Neuronal stem cell (in vitro differentiated cells): ENCODE results near the gene CELF4.

ENCODE experiments used
- DNase-seq: peaks from one replicate; pipeline ENCODE4 v3.0.0-alpha.2; 2013; ENCODE audit warnings: low spot score
- H2AFZ ChIP-seq: one replicate; pipeline ENCODE4 v1.6.1; 2013; ENCODE audit warnings: mild to moderate bottlenecking, low read length, inconsistent platforms
- H2AK5ac ChIP-seq: 2 replicates; pipeline ENCODE4 v1.6.1; 2013; ENCODE audit warnings: low read depth, mild to moderate bottlenecking, inconsistent platforms, low read length, moderate library complexity, mixed read lengths
- H2BK120ac ChIP-seq: 2 replicates; pipeline ENCODE4 v1.6.1; 2013; ENCODE audit warnings: low read depth, mild to moderate bottlenecking, inconsistent platforms, low read length, moderate library complexity, mixed read lengths
- H2BK12ac ChIP-seq: one replicate; pipeline ENCODE4 v1.6.1; 2013; ENCODE audit warnings: low read length, inconsistent platforms
- H2BK15ac ChIP-seq: 2 replicates; pipeline ENCODE4 v1.6.1; 2013; ENCODE audit warnings: mild to moderate bottlenecking, low read length, inconsistent platforms, mixed read lengths
- H2BK5ac ChIP-seq: one replicate; pipeline ENCODE4 v1.6.1; 2013; ENCODE audit warnings: inconsistent platforms, mild to moderate bottlenecking, low read length, moderate library complexity
- H3K14ac ChIP-seq: one replicate; pipeline ENCODE4 v1.6.1; 2013; ENCODE audit warnings: low read length, inconsistent platforms
- H3K18ac ChIP-seq: 2 replicates; pipeline ENCODE4 v1.6.1; 2013; ENCODE audit warnings: low read length, inconsistent platforms
- H3K23ac ChIP-seq: 2 replicates; pipeline ENCODE4 v1.6.1; 2013; ENCODE audit warnings: low read depth, mild to moderate bottlenecking, mixed read lengths, low read length, inconsistent platforms; ENCODE audit not compliant: poor library complexity
- H3K27ac ChIP-seq: replicated peaks from 3 replicates; pipeline ENCODE4 v1.5.1; 2013; ENCODE audit warnings: low read length, inconsistent platforms
- H3K27me3 ChIP-seq, 3 experiments: 2 replicates each; pipeline ENCODE4 v1.6.1; 2013; ENCODE audit warnings: low read length in 3 of 3, mild to moderate bottlenecking in 2 of 3, inconsistent platforms in 1 of 3, low read depth in 1 of 3, mixed read lengths in 1 of 3, moderate library complexity in 1 of 3; ENCODE audit not compliant: control insufficient read depth in 3 of 3, insufficient read depth in 3 of 3
- H3K36me3 ChIP-seq, 2 donors: replicated peaks in 1 of 2; 2 replicates each; pipeline ENCODE4 v1.6.1; 2013; ENCODE audit warnings: low read length in 2 of 2; ENCODE audit not compliant: control insufficient read depth in 2 of 2, insufficient read depth in 2 of 2
- H3K4ac ChIP-seq: 2 replicates; pipeline ENCODE4 v1.6.1; 2013; ENCODE audit warnings: inconsistent platforms, mild to moderate bottlenecking, low read length, moderate library complexity
- H3K4me1 ChIP-seq, 2 donors: 1 replicate in 1 of 2; 2 replicates in 1 of 2; pipeline ENCODE4 v1.6.1; 2013; ENCODE audit warnings: low read length in 2 of 2, low read depth in 1 of 2; ENCODE audit not compliant: control insufficient read depth in 2 of 2, insufficient read depth in 1 of 2
- H3K4me2 ChIP-seq: one replicate; pipeline ENCODE4 v1.6.1; 2013; ENCODE audit warnings: mild to moderate bottlenecking, low read length, inconsistent platforms; ENCODE audit not compliant: insufficient read depth, poor library complexity, severe bottlenecking
- H3K4me3 ChIP-seq, 2 donors: 2 replicates each; pipeline ENCODE4 v1.5.1; 2013; ENCODE audit warnings: low read length in 2 of 2, mild to moderate bottlenecking in 2 of 2, inconsistent platforms in 1 of 2, moderate library complexity in 1 of 2
- H3K79me1 ChIP-seq: one replicate; pipeline ENCODE4 v1.6.1; 2013; ENCODE audit warnings: low read depth, mild to moderate bottlenecking, inconsistent platforms, low read length, moderate library complexity
- H3K9ac ChIP-seq: one replicate; pipeline ENCODE4 v1.6.1; 2013; ENCODE audit warnings: mild to moderate bottlenecking, low read depth, low read length, inconsistent platforms; ENCODE audit not compliant: poor library complexity
- H3K9me3 ChIP-seq, 2 donors: replicated peaks in 1 of 2; 2 replicates each; pipeline versions ENCODE3 to v1.6.1; 2013; ENCODE audit warnings: low read length in 2 of 2, mild to moderate bottlenecking in 2 of 2, inconsistent platforms in 1 of 2, low read depth in 1 of 2, mixed read lengths in 1 of 2, moderate library complexity in 1 of 2; ENCODE audit not compliant: control insufficient read depth in 2 of 2, insufficient read depth in 1 of 2
- H4K8ac ChIP-seq: one replicate; pipeline ENCODE4 v1.6.1; 2013; ENCODE audit warnings: low read depth, mild to moderate bottlenecking, inconsistent platforms, low read length, moderate library complexity
- H4K91ac ChIP-seq: one replicate; pipeline ENCODE4 v1.6.1; 2013; ENCODE audit warnings: low read length, low read depth, mild to moderate bottlenecking, inconsistent platforms; ENCODE audit not compliant: poor library complexity
- WGBS, 2 donors: extraction: QIAGEN DNeasy Blood & Tissue Kit; methylation state at CpG; one replicate each; pipeline ENCODE4 v1.1.7; 2013; ENCODE audit warnings: missing lambda C conversion rate in 2 of 2, mixed read lengths in 1 of 2; ENCODE audit not compliant: insufficient read length in 2 of 2, insufficient replicate concordance in 1 of 2; ENCODE audit errors: extremely low coverage in 2 of 2; 5-methylcytosine and 5-hydroxymethylcytosine counted together

The CELF4 gene

DNA sequence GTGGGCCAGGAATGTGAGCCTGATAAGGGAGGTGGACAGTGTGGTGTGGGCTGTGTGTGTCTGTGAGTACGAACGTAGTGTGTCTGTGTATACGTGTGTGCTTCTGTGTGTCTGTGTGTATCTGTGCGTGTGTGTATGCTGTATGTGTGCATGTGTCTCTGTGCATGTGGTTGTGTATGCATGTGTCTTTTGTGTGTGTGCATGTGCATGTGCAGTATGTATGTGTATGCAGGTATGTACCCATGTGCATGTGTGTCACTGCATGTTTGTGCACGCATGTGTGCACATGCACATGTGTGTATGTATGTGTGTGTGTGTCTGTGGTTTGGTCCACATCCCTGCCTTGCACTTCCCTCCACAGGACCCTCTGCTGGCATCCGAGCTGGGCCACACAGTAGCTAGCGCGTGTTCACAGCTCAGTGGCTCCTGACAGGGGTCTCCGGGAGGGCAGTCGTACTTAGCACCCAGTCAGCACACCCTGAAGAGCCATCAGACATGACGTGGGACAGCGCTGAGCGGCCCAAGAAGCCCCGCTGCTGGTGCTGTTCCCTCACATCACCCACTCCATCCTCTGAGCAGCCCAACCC, 114.3 kb downstream of the CELF4 start:
- no peak overlapping the region for H3K4me2 ChIP-seq

DNA sequence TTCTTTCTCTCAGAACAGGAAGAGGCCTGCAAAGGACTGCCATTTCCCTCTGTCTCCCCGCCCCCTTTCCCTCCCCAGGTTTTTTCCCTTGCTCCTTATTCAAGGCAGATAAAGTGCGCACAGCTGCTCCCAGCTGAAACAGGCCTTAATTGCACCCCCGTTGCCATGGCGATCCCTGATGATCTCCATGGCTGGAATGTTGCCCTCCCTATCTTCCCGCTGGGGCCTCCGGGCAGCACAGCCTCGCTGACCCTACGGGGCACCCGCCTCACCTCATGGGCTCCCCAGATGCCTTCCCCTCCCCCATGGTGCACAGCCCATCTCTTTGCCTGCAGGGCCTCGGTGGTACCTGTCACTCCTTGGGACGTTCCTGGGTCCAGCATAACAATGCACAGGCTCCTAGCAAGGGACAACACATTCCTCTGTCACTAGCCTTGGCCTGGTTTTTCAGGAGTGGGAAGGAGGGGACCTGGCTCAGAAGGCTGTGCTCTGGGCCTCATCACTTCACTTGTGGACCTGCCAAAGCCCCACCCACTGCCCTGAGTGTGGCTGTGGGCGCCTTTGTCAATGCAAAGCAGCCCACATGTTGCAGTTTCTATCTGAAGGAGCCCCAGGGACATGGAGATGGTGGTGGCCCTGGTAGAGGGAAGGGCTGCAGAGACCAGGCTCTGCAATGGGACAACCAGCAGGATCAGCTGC, 115.0 kb downstream of the CELF4 start:
- no peaks in the 10 kb centered on the region for H3K36me3 ChIP-seq
- H3K4me3 ChIP-seq: no peak overlapping the region
- peak overlapping the region; percentile 19 for H4K8ac ChIP-seq
- peak overlapping the region; percentile 12 for H3K23ac ChIP-seq
- no CpG with 5 or more reads among the region's 12 CpGs for WGBS, 2 donors
- H3K14ac ChIP-seq: peak overlapping the region; percentile 50
- H2AK5ac ChIP-seq: peak overlapping the region; percentile 93
- no peak overlapping the region for H2BK12ac ChIP-seq
- H3K79me1 ChIP-seq: no peaks in the 10 kb centered on the region
- peak overlapping the region; percentile 16 for H2BK15ac ChIP-seq
- H3K4me1 ChIP-seq: peaks cover 17 to 44% of the 10 kb centered on the region in 2 donors
- peak overlapping the region; percentile 27 for H3K4me2 ChIP-seq
- peak overlapping the region; percentile 96 for H2BK120ac ChIP-seq
- H3K27ac ChIP-seq: peak overlapping the region; percentile 94
- no peak overlapping the region for H3K9ac ChIP-seq
- peak overlapping the region; percentile 95 for H3K18ac ChIP-seq
- H2BK5ac ChIP-seq: peak overlapping the region; percentile 98
- H4K91ac ChIP-seq: peak overlapping the region; percentile 99
- H2AFZ ChIP-seq: peak overlapping the region; percentile 68
- H3K4ac ChIP-seq: peak overlapping the region; percentile 86
- DNase-seq: peak; percentile 83
- no peaks in the 10 kb centered on the region for H3K27me3 ChIP-seq
- peaks cover 0 to 2% of the 10 kb centered on the region in 2 donors for H3K9me3 ChIP-seq

More for the DNA sequence above, 114.3 kb downstream of the CELF4 start:
- peak overlapping the region; percentile 100 for H2BK12ac ChIP-seq
- peak overlapping the region; percentile 16 for H2BK15ac ChIP-seq
- peak overlapping the region; percentile 95 for H3K18ac ChIP-seq
- peak overlapping the region; percentile 19 for H4K8ac ChIP-seq
- peak overlapping the region in 1 of 2 donors; percentile 28 for H3K4me3 ChIP-seq
- no peaks in the 10 kb centered on the region for H3K27me3 ChIP-seq
- no peaks in the 10 kb centered on the region for H3K79me1 ChIP-seq
- H4K91ac ChIP-seq: peak overlapping the region; percentile 99
- peak overlapping the region; percentile 50 for H3K14ac ChIP-seq
- H3K9ac ChIP-seq: no peak overlapping the region
- peaks cover 0 to 2% of the 10 kb centered on the region in 2 donors for H3K9me3 ChIP-seq
- peak overlapping the region; percentile 98 for H2BK5ac ChIP-seq
- peak overlapping the region; percentile 86 for H3K4ac ChIP-seq
- H2AFZ ChIP-seq: no peak overlapping the region
- H2BK120ac ChIP-seq: peak overlapping the region; percentile 96
- peak overlapping the region; percentile 12 for H3K23ac ChIP-seq
- no peaks in the 10 kb centered on the region for H3K36me3 ChIP-seq
- peak overlapping the region; percentile 94 for H3K27ac ChIP-seq
- H2AK5ac ChIP-seq: peak overlapping the region; percentile 93
- no peak for DNase-seq
- peaks cover 17 to 39% of the 10 kb centered on the region in 2 donors for H3K4me1 ChIP-seq
- no CpG with 5 or more reads among the region's 14 CpGs for WGBS, 2 donors

DNA sequence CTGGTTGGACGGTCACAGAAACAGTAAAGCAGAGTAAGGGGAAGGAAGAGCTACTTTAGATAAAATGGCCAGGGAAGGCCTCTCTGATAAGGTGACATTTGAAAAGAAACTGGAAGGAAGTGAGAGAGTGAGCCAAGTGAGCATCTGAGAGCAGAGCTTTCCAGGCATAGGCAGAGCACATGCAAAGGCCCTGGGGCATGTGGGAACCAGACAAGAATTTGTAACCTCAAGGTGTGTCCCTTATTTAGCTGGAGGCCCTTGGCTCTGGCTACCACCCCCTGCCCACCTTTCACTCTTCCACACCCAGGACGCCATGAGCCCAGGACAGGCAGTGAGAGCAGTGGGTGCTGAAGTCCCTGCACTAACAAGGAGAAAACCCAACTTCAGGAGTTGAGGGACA, 116.0 kb downstream of the CELF4 start:
- Histone ChIP-seq H3K4me1 (peaks cover 17 to 50% of the 10 kb centered on the region in 2 donors), H3K4me2 (no peak overlapping the region), H3K27ac (peak overlapping the region; percentile 94), H3K27me3 (no peaks in the 10 kb centered on the region), H3K4ac (no peak overlapping the region), H2BK120ac (peak overlapping the region; percentile 93), H3K18ac (peak overlapping the region; percentile 97), H2AFZ (no peak overlapping the region), H3K9ac (peak overlapping the region; percentile 52), H3K9me3 (peaks cover 0 to 2% of the 10 kb centered on the region in 2 donors), H2AK5ac (peak overlapping the region; percentile 98), H2BK15ac (peak overlapping the region; percentile 9), H4K91ac (peak overlapping the region; percentile 44), H3K36me3 (no peaks in the 10 kb centered on the region), H3K23ac (no peak overlapping the region), H3K79me1 (no peaks in the 10 kb centered on the region), H3K14ac (peak overlapping the region; percentile 6), H2BK5ac (peak overlapping the region; percentile 92), H4K8ac (no peak overlapping the region), H3K4me3 (no peak overlapping the region), H2BK12ac (peak overlapping the region; percentile 99)
- no peak for DNase-seq
- no CpG with 5 or more reads among the region's 2 CpGs for WGBS, 2 donors

DNA sequence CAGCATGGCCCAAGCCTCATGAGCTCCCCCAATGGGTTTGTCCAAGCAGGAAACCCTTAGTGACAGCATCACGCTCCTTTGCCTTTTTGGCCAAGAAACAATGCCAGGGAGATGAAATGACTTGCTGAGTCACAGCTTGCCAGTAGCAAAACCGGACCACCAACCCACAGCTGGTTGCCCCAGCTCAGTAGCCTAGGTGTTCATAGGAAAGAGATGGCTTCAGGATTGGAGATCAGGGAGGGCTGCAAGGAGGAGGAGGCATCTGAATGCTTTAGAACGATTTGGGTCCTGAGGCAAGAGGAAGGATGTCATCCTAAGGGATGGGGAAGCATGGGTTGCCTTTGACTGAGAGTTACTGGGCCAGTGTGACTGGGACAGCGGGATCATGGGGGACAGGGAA, 116.7 kb downstream of the CELF4 start:
- no peak for DNase-seq
- Histone ChIP-seq H3K9ac (no peak overlapping the region), H3K9me3 (peaks cover 0 to 2% of the 10 kb centered on the region in 2 donors), H3K18ac (peak overlapping the region; percentile 97), H3K14ac (no peak overlapping the region), H3K23ac (no peak overlapping the region), H3K27ac (no peak overlapping the region), H2BK15ac (peak overlapping the region; percentile 88), H2AFZ (no peak overlapping the region), H3K36me3 (no peaks in the 10 kb centered on the region), H3K4ac (peak overlapping the region; percentile 56), H3K27me3 (no peaks in the 10 kb centered on the region), H4K8ac (peak overlapping the region; percentile 58), H2BK12ac (peak overlapping the region; percentile 99), H2AK5ac (peak overlapping the region; percentile 98), H3K4me3 (no peak overlapping the region), H3K79me1 (no peaks in the 10 kb centered on the region), H3K4me2 (no peak overlapping the region), H4K91ac (peak overlapping the region; percentile 77), H2BK120ac (peak overlapping the region; percentile 93), H2BK5ac (peak overlapping the region; percentile 49), H3K4me1 (peaks cover 17 to 51% of the 10 kb centered on the region in 2 donors)
- no CpG with 5 or more reads among the region's 4 CpGs for WGBS, 2 donors
